K562 (cell line): ENCODE measurements around the gene PDCD10. TPM values are rescaled to one million over a fixed set of nuclear protein-coding genes. Genes with fewer than 3 reads are reported as not detected.

Experiments used
- ATAC-seq: fragments of 200-7000 bp; cut with Tn5 transposase; 3 replicates; pipeline ENCODE4 v1.9.1; 2020; ENCODE audit warnings: moderate library complexity
- Bru-seq: library from RNA; stranded (reverse); fragments of 400-500 nt; gene quantifications from one replicate; lab custom pipeline; 2021; lab: Mats Ljungman, UMichigan
- BruChase-seq, 2 experiments: library from RNA; stranded (reverse); fragments of 400-500 nt; gene quantifications; one replicate each; lab custom pipeline; 2021; lab: Mats Ljungman, UMichigan
- BruUV-seq: library from RNA; stranded (reverse); fragments of 400-500 nt; replicated peaks from 2 replicates; lab custom pipeline; 2021; lab: Mats Ljungman, UMichigan
- CTCF ChIA-PET: fragments of 300-600 bp; formaldehyde crosslinking; extraction: SDS; loops from one replicate; lab custom pipeline; 2021; ENCODE audit warnings: low intra/inter-chr PET ratio; lab: Yijun Ruan, JAX
- POLR2A ChIA-PET: fragments of 300-600, 350-650 bp; sonication (Branson Sonifier 250); formaldehyde crosslinking; extraction: SDS; loops from one replicate; lab custom pipeline; 2021; ENCODE audit warnings: antibody characterized with exemption, inconsistent platforms; lab: Yijun Ruan, JAX
- DNase-seq, 4 experiments: peaks; one replicate each; pipeline versions ENCODE4 v3.0.0 to v3.0.0-alpha.2; 2011 to 2018; ENCODE audit warnings: low spot score in 3 of 4, mixed read lengths in 3 of 4; ENCODE audit errors: extremely low read depth in 1 of 4
- FAIRE-seq: peaks from 2 replicates; lab custom pipeline; 2011; peaks lifted over from hg19 to GRCh38; lab: Jason Lieb, UNC
- H2AFZ ChIP-seq: 2 replicates; pipeline ENCODE4 v1.6.0; 2011; ENCODE audit warnings: low read depth, low read length, control low read depth, inconsistent platforms
- H3K27ac ChIP-seq: fragments of 200-600 bp; 3 replicates; pipeline ENCODE4 v1.8.0; 2011; ENCODE audit warnings: low read depth, mild to moderate bottlenecking, control low read depth, inconsistent platforms, low read length, moderate library complexity, mixed read lengths; ENCODE audit errors: extremely low read depth
- H3K27me3 ChIP-seq, 2 experiments: fragments of 300-600 bp in 1 of 2; 2 replicates in 1 of 2; 3 replicates in 1 of 2; pipeline versions ENCODE4 v1.6.0 to v1.8.0; 2011; ENCODE audit warnings: inconsistent platforms in 2 of 2, low read length in 2 of 2, mild to moderate bottlenecking in 1 of 2, mixed read lengths in 1 of 2, moderate library complexity in 1 of 2; ENCODE audit not compliant: control insufficient read depth in 2 of 2, insufficient read depth in 2 of 2
- H3K36me3 ChIP-seq: fragments of 300-600 bp; 3 replicates; pipeline ENCODE4 v1.8.0; 2011; ENCODE audit warnings: mild to moderate bottlenecking, low read length, inconsistent platforms; ENCODE audit not compliant: control insufficient read depth, insufficient read depth
- H3K4me1 ChIP-seq, 2 experiments: fragments of 200-600 bp in 1 of 2; replicated peaks in 1 of 2; 2 replicates in 1 of 2; 3 replicates in 1 of 2; pipeline versions ENCODE4 v1.5.1 to v1.8.0; 2011; ENCODE audit warnings: inconsistent platforms in 2 of 2, low read length in 2 of 2, mild to moderate bottlenecking in 1 of 2, mixed read lengths in 1 of 2, moderate library complexity in 1 of 2; ENCODE audit not compliant: control insufficient read depth in 2 of 2, insufficient read depth in 2 of 2
- H3K4me2 ChIP-seq: 2 replicates; pipeline ENCODE4 v1.6.1; 2011; ENCODE audit warnings: low read length, control low read depth, inconsistent platforms, mixed read lengths; ENCODE audit not compliant: insufficient read depth
- H3K4me3 ChIP-seq: fragments of 200-600 bp; sonication (generic), shearing (Covaris generic); 2 replicates; pipeline ENCODE4 v1.5.1; 2016; ENCODE audit warnings: control low read depth, inconsistent platforms
- H3K79me2 ChIP-seq: fragments of 200-600 bp; 3 replicates; pipeline ENCODE4 v1.8.0; 2011; ENCODE audit warnings: low read length, inconsistent platforms; ENCODE audit not compliant: control insufficient read depth, insufficient read depth
- H3K9ac ChIP-seq, 2 experiments: 2 replicates each; pipeline versions ENCODE4 v1.6.0 to v1.6.1; 2011; ENCODE audit warnings: low read depth in 2 of 2, low read length in 2 of 2, control low read depth in 1 of 2, inconsistent platforms in 1 of 2, mild to moderate bottlenecking in 1 of 2, mixed read lengths in 1 of 2; ENCODE audit not compliant: insufficient read depth in 1 of 2
- H3K9me1 ChIP-seq: one replicate; pipeline ENCODE4 v1.6.0; 2011; ENCODE audit warnings: inconsistent platforms, mild to moderate bottlenecking, low read length, moderate library complexity; ENCODE audit not compliant: control insufficient read depth, insufficient read depth
- H3K9me3 ChIP-seq: replicated peaks from 2 replicates; pipeline ENCODE4 v1.5.1; 2011; ENCODE audit warnings: low read depth, low read length, inconsistent platforms; ENCODE audit not compliant: control insufficient read depth, insufficient read depth
- H4K20me1 ChIP-seq: replicated peaks from 2 replicates; pipeline ENCODE4 v1.6.1; 2011; ENCODE audit warnings: low read length, inconsistent platforms, mixed read lengths; ENCODE audit not compliant: control insufficient read depth, insufficient read depth
- CHD1 ChIP-seq: fragments of 200-600 bp; sonication (generic); IDR thresholded peaks from one replicate; pipeline ENCODE4 v1.6.1; 2012; ENCODE audit warnings: mild to moderate bottlenecking, moderate library complexity, low read length, inconsistent platforms
- ELF4 ChIP-seq: fragments of 450-650 bp; formaldehyde crosslinking; IDR thresholded peaks from 2 replicates; pipeline ENCODE4 v1.4.0; 2022; ENCODE audit warnings: missing genetic modification characterization
- HDAC1 ChIP-seq, 2 experiments: fragments of 450-650 bp; IDR thresholded peaks; 2 replicates each; pipeline ENCODE4 v1.6.1; 2016 to 2017; ENCODE audit warnings: inconsistent platforms in 1 of 2, mild to moderate bottlenecking in 1 of 2, moderate library complexity in 1 of 2
- MBD2 ChIP-seq: sonication (generic); IDR thresholded peaks from 2 replicates; pipeline ENCODE4 v1.6.1; 2016; ENCODE audit warnings: low read depth, borderline replicate concordance
- SAFB ChIP-seq: fragments of 200-400 bp; formaldehyde crosslinking; IDR thresholded peaks from 2 replicates; pipeline ENCODE4 v1.6.1; 2017; ENCODE audit warnings: low read depth, low read length, borderline replicate concordance
- ZBED1 ChIP-seq: IDR thresholded peaks from 2 replicates; pipeline ENCODE4 v1.6.1; 2014
- WGBS: fragments of 100-300 bp; shearing (Covaris generic); methylation state at CpG from one replicate; pipeline ENCODE4 v1.1.6; 2016; ENCODE audit warnings: low coverage, mixed read lengths; ENCODE audit not compliant: insufficient coverage; ENCODE audit errors: missing lambda C conversion rate; 5-methylcytosine and 5-hydroxymethylcytosine counted together
- in situ Hi-C: fragments of 300-500 bp; cut with MboI; formaldehyde crosslinking; loops from 4 replicates; pipeline ENCODE4 v1.15.0; 2018; ENCODE audit warnings: inconsistent platforms, mixed read lengths
- intact Hi-C: fragments of 100-400 bp; cut with micrococcal nuclease; formaldehyde crosslinking; loops from 2 replicates; pipeline ENCODE4 v1.14.2; 2022
- long read RNA-seq, 3 experiments: library from polyadenylated mRNA in 2 of 3; library from RNA in 1 of 3; unstranded in 2 of 3; stranded (forward) in 1 of 3; transcript quantifications; one replicate each; pipeline ENCODE4 v2.0.0, GENCODE V29; 2019 to 2022
- polyA minus RNA-seq, 3 experiments: library from RNA; depleted of rRNA, polyadenylated mRNA; stranded (reverse); fragments of >200 nt; gene quantifications; 2 replicates each; pipeline ENCODE4 v1.2.3, GENCODE V29; 2011
- polyA plus RNA-seq, 8 experiments: library from polyadenylated mRNA; depleted of rRNA in 4 of 8; stranded (reverse) in 5 of 8; unstranded in 3 of 8; fragments of >200 nt; fragmentation: Nextera tagmentation in 2 of 8; fragmentation: Illumina TruSeq in 1 of 8; extraction: Ambion mirVana in 2 of 8; extraction: Trizol in 1 of 8; gene quantifications; 2 replicates each; pipeline versions ENCODE4 v1.2.1 to v1.2.3, GENCODE V29; 2011 to 2014; ENCODE audit warnings: inconsistent platforms in 1 of 8, missing spikeins in 1 of 8
- total RNA-seq, 7 experiments: library from RNA; depleted of rRNA in 6 of 7; stranded (reverse); fragments of >200 nt in 6 of 7; fragmentation: Illumina TruSeq in 2 of 7; extraction: Trizol in 2 of 7; gene quantifications; 2 replicates each; pipeline versions ENCODE4 v1.2.1 to v1.2.3, GENCODE V29; 2011 to 2021; ENCODE audit warnings: low replicate concordance in 1 of 7
- TF ChIP-seq, protein P1 (sequence below): sonication (generic); formaldehyde crosslinking; IDR thresholded peaks from 2 replicates; pipeline ENCODE4 v1.8.0; 2022; ENCODE audit warnings: missing genetic modification reagents, mild to moderate bottlenecking, moderate library complexity, borderline replicate concordance
- TF ChIP-seq, protein P2 (sequence below): fragments of 450-650 bp; IDR thresholded peaks from 2 replicates; pipeline ENCODE4 v1.7.1; 2018; ENCODE audit warnings: mild to moderate bottlenecking, low read depth; ENCODE audit not compliant: partially characterized antibody

PDCD10 gene
- 50.4 and 117 TPM in 2 replicates for total RNA-seq (2011; cell fraction: chromatin; rRNA removed; ENCODE audit: low replicate concordance)
- total RNA-seq (2011; cell fraction: nucleolus; rRNA removed), result 19.3 and 30.0 TPM in 2 replicates
- 62.3 and 77.0 TPM in 2 replicates for total RNA-seq (2011; cell fraction: nucleoplasm; rRNA removed)
- 189 and 206 TPM in 2 replicates for total RNA-seq (2014; rRNA removed)
- 217 and 246 TPM in 2 replicates for total RNA-seq (2014; rRNA removed; fragmentation: Illumina TruSeq; extraction: Trizol)
- total RNA-seq (2015; rRNA removed; fragmentation: Illumina TruSeq; extraction: Trizol), result 170 and 178 TPM in 2 replicates
- total RNA-seq (2021), result 121 and 134 TPM in 2 replicates
- polyA plus RNA-seq (2011; rRNA removed), result 144 and 233 TPM in 2 replicates
- 29.7 and 71.9 TPM in 2 replicates for polyA plus RNA-seq (2011; cell fraction: cytosol; rRNA removed)
- 20.8 and 35.1 TPM in 2 replicates for polyA plus RNA-seq (2011; cell fraction: nucleus; rRNA removed)
- polyA plus RNA-seq (2012), result 84.4 and 141 TPM in 2 replicates
- polyA plus RNA-seq (2014; fragmentation: Illumina TruSeq; extraction: Trizol), result 218 and 276 TPM in 2 replicates
- polyA plus RNA-seq (2014; fragmentation: Nextera tagmentation; extraction: Ambion mirVana), result 100 to 1,000 TPM; 423 to 476 TPM
- 219 and 232 TPM in 2 replicates for polyA plus RNA-seq (2014; rRNA removed)
- 144 and 152 TPM in 2 replicates for polyA minus RNA-seq (2011; rRNA and poly(A)+ RNA removed)
- polyA minus RNA-seq (2011; cell fraction: cytosol; rRNA and poly(A)+ RNA removed), result 32.6 and 52.1 TPM in 2 replicates
- polyA minus RNA-seq (2011; cell fraction: nucleus; rRNA and poly(A)+ RNA removed), result 60.0 and 103 TPM in 2 replicates
- percentile 97 among the genes with signal in this experiment for Bru-seq, nascent RNA
- percentile 97 among the genes with signal in this experiment for BruChase-seq, experiment 1, labeled RNA remaining after a 2-hour chase
- percentile 96 among the genes with signal in this experiment for BruChase-seq, experiment 2, labeled RNA remaining after a 6-hour chase
- long read RNA-seq, experiment 1, transcript PDCD10-218 (8 exons, 1,276 nt), result major isoform, 154 of 335 reads
- long read RNA-seq, experiment 1, transcript PDCD10-206 (9 exons, 1,026 nt), result minor isoform, 6 of 335 reads
- long read RNA-seq, experiment 1, transcript PDCD10-208 (9 exons, 1,360 nt), result minor isoform, 85 of 335 reads
- long read RNA-seq, experiment 1, partial matches to known transcripts, result 36 of 335 reads
- long read RNA-seq, experiment 1, other reads (novel, unspliced or antisense), result 46 of 335 reads
- long read RNA-seq, experiment 2, transcript PDCD10-218 (8 exons, 1,276 nt), result major isoform, 30 of 69 reads
- long read RNA-seq, experiment 2, transcript PDCD10-208 (9 exons, 1,360 nt), result minor isoform, 7 of 69 reads
- long read RNA-seq, experiment 2, partial matches to known transcripts, result 14 of 69 reads
- long read RNA-seq, experiment 2, other reads (novel, unspliced or antisense), result 16 of 69 reads
- long read RNA-seq, experiment 3, transcript PDCD10-218 (8 exons, 1,276 nt), result major isoform, 73 of 145 reads
- long read RNA-seq, experiment 3, transcript PDCD10-208 (9 exons, 1,360 nt), result minor isoform, 25 of 145 reads
- long read RNA-seq, experiment 3, partial matches to known transcripts, result 21 of 145 reads
- long read RNA-seq, experiment 3, other reads (novel, unspliced or antisense), result 16 of 145 reads

DNA sequence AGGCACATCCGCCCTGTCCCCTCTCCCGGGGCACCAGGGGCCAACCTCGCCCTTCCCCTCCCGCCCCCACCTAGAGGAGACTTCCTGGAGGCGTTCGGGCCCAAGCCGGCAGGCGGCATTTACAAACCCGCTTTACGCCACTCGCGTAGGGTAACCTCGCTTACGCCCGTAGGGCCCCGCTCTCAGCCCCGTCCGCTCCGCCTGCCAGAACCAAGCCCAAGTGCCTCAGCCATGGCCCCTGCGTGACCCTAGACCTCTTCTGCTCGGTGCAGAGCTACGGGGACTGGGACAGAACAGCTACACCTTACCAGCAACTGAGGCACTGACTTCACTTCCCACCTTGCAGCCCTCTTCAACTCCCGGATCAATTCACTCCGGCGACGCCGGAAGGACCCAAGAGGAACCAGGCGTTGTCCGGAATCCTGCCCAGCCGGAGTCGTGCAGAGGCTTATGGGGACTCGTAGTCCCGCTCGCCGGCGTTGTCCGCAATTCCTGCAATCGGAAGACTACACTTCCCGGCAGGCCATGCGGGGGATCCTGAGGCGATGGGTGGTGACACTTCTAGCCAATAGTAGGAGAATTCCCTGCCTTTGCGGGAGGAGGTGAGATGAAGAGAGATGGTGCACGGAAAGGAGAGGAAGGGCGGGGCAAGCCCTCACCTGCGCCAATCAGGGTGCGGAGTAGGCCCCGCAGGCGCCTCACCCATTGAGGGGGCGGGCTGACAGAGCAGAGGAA lies at the start of gene PDCD10:
Gene PDCD10, minus strand, starts transcription at position 395 of the 735 bp plus-strand sequence. CDS start 14,735 bp downstream, outside the sequence.
- Histone ChIP-seq H3K9ac (peak within 1 kb of the TSS; percentile 82 to 96), H3K79me2 (peaks cover 86% of the 10 kb centered on the region), H4K20me1 (0 out of 2 replicates have a peak, but pooled peaks cover 5% of the 10 kb centered on the region), H3K4me1 (peaks cover 0 to 7% of the 10 kb centered on the region in 2 experiments; a peak in 3 of 5 replicates), H3K9me1 (no peaks in the 10 kb centered on the region), H3K27me3 (no peaks in the 10 kb centered on the region), H3K4me3 (peak within 1 kb of the TSS; percentile 77), H2AFZ (peak within 1 kb of the TSS; percentile 96), H3K27ac (peak within 1 kb of the TSS; percentile 96), H3K9me3 (no peaks in the 10 kb centered on the region), H3K4me2 (peak within 1 kb of the TSS; percentile 93), H3K36me3 (peaks cover 6% of the 10 kb centered on the region; the same call in 2 of the 3 replicates)
- peak; percentile 78 to 98 (median 84) for DNase-seq
- under 1% methylated on average over 32 of the region's 49 CpGs for WGBS
- POLR2A ChIA-PET, result interaction anchor here (1.0 to 1.4 kb wide), 3 partner anchors 9 to 20 kb away, joined by 3 read pairs; no protein-coding TSS in a partner anchor
- peak; percentile 96 for FAIRE-seq
- intact Hi-C loops, result loop anchor here (1.0 to 5.0 kb wide), 6 partner anchors 10 to 1817 kb away; partner anchors contain the start of gene GOLIM4
- peak; percentile 74 for ATAC-seq
- in situ Hi-C loops, result no loop called here
- CTCF ChIA-PET, result no interaction called here
- no TSS peak for BruUV-seq
- TF ChIP-seq SAFB (no peak), HDAC1 (IDR thresholded peaks at IDR 0.05) (peak in 1 of 2 experiments; percentile 30; a peak in 2 of 4 replicates), MBD2 (peak; percentile 82), CHD1 (no peak), ELF4 (CRISPR knock-in tag) (peak; percentile 23; the same call in 1 of the 2 replicates), ZBED1 (no peak)
- TF ChIP-seq, protein P1, sequence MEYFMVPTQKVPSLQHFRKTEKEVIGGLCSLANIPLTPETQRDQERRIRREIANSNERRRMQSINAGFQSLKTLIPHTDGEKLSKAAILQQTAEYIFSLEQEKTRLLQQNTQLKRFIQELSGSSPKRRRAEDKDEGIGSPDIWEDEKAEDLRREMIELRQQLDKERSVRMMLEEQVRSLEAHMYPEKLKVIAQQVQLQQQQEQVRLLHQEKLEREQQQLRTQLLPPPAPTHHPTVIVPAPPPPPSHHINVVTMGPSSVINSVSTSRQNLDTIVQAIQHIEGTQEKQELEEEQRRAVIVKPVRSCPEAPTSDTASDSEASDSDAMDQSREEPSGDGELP (CRISPR knock-in tag), result peak; percentile 85
- TF ChIP-seq, protein P2, sequence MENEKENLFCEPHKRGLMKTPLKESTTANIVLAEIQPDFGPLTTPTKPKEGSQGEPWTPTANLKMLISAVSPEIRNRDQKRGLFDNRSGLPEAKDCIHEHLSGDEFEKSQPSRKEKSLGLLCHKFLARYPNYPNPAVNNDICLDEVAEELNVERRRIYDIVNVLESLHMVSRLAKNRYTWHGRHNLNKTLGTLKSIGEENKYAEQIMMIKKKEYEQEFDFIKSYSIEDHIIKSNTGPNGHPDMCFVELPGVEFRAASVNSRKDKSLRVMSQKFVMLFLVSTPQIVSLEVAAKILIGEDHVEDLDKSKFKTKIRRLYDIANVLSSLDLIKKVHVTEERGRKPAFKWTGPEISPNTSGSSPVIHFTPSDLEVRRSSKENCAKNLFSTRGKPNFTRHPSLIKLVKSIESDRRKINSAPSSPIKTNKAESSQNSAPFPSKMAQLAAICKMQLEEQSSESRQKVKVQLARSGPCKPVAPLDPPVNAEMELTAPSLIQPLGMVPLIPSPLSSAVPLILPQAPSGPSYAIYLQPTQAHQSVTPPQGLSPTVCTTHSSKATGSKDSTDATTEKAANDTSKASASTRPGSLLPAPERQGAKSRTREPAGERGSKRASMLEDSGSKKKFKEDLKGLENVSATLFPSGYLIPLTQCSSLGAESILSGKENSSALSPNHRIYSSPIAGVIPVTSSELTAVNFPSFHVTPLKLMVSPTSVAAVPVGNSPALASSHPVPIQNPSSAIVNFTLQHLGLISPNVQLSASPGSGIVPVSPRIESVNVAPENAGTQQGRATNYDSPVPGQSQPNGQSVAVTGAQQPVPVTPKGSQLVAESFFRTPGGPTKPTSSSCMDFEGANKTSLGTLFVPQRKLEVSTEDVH, result peak; percentile 25
